ENCODE results near the gene CLTA.

DNA sequence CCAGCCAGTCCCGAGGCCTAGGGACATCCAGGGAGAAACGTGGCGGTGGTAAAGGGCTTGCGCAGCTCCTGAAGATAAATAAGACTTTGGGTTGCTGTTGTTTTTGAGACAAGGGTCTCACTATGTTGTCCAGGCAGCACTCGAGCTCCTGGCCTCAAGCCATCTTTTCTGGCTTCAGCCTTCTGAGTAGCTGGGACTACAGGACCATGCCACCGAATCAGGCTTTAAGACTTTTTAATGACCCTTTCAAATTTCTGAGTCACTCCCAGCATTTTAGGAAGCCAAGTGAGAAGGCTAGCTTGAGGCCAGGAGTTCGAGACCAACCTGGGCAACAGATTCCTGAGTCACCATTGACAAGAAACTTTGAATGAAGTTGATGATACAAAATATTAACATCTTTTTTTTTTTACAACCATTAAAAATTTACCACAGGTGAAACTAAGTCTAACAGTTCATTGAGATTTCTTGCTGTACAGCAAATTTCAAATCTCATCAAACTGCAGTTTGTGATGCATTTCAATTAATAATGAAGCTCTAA, 68.3 kb downstream of the CLTA start:
- TF ChIP-seq, protein P1, sequence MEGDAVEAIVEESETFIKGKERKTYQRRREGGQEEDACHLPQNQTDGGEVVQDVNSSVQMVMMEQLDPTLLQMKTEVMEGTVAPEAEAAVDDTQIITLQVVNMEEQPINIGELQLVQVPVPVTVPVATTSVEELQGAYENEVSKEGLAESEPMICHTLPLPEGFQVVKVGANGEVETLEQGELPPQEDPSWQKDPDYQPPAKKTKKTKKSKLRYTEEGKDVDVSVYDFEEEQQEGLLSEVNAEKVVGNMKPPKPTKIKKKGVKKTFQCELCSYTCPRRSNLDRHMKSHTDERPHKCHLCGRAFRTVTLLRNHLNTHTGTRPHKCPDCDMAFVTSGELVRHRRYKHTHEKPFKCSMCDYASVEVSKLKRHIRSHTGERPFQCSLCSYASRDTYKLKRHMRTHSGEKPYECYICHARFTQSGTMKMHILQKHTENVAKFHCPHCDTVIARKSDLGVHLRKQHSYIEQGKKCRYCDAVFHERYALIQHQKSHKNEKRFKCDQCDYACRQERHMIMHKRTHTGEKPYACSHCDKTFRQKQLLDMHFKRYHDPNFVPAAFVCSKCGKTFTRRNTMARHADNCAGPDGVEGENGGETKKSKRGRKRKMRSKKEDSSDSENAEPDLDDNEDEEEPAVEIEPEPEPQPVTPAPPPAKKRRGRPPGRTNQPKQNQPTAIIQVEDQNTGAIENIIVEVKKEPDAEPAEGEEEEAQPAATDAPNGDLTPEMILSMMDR (conservative IDR thresholded peaks at IDR 0.05 in 1 of 2, IDR thresholded peaks at IDR 0.05 in 1 of 2; ENCODE audit: extremely low read depth in 1 of 2, insufficient read depth in 1 of 2, low read depth in 1 of 2, low read length in 2 of 2) = no peak
- TF ChIP-seq EZH2 (IDR thresholded peaks at IDR 0.05; ENCODE audit: borderline replicate concordance, low read length) = no peak

Measured in mammary epithelial cell (primary cell).